Brain microvascular endothelial cell (primary cell): ENCODE measurements around the gene PRMT3.
"Not testable (repeated sequence)": the region's sequence is repeated elsewhere in the genome, so short reads cannot be mapped to it uniquely, and the experiment has no call there.

ENCODE experiments used
- DNase-seq: peaks from one replicate; pipeline ENCODE4 v3.0.0-alpha.2; 2020
- H3K27ac ChIP-seq: fragments of 250-450 bp; sonication (Bioruptor Pico); 2 replicates; pipeline ENCODE4 v1.5.1; 2020; ENCODE audit warnings: mild to moderate bottlenecking, moderate library complexity
- H3K27me3 ChIP-seq: fragments of 250-450 bp; sonication (Bioruptor Pico); replicated peaks from 2 replicates; pipeline ENCODE4 v1.5.1; 2020; ENCODE audit warnings: mild to moderate bottlenecking
- H3K36me3 ChIP-seq: fragments of 250-450 bp; sonication (Bioruptor Pico); replicated peaks from 2 replicates; pipeline ENCODE4 v1.5.1; 2020; ENCODE audit warnings: mild to moderate bottlenecking
- H3K4me3 ChIP-seq: 2 replicates; pipeline ENCODE4 v1.5.1; 2011; ENCODE audit warnings: low read depth, mild to moderate bottlenecking, control low read depth, low read length, moderate library complexity
- in situ Hi-C: cut with HindIII; loops from 2 replicates; pipeline ENCODE4 v1.10.0; 2017; ENCODE audit warnings: low sequenced_read_pairs, low pct_ligation_motif_present
- TF ChIP-seq, protein P1 (sequence below): IDR thresholded peaks from 2 replicates; pipeline ENCODE4 v1.5.1; 2011; ENCODE audit warnings: low read depth, mild to moderate bottlenecking, moderate library complexity, low read length, control low read depth, inconsistent platforms; ENCODE audit errors: missing control alignments

PRMT3 gene

DNA sequence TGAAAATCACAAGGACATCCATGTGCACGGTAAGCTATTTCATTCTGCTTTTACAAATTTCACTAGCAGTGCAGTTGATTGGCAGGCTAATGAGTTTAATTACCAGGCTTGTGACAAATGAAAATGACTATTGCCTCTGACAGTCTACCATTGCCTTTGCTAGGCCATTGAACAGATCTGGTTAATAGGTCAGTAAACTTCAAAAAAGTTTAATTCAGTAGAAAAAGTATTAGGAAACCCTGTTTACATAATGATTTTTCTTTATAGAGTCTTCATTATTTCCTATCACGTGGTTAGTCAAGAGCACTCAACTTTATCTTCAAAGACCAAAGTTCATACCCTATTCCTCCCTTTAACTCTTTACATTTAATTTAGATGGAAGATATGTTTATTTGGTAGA lies 77.0 kb downstream of the PRMT3 start:
- TF ChIP-seq, protein P1, sequence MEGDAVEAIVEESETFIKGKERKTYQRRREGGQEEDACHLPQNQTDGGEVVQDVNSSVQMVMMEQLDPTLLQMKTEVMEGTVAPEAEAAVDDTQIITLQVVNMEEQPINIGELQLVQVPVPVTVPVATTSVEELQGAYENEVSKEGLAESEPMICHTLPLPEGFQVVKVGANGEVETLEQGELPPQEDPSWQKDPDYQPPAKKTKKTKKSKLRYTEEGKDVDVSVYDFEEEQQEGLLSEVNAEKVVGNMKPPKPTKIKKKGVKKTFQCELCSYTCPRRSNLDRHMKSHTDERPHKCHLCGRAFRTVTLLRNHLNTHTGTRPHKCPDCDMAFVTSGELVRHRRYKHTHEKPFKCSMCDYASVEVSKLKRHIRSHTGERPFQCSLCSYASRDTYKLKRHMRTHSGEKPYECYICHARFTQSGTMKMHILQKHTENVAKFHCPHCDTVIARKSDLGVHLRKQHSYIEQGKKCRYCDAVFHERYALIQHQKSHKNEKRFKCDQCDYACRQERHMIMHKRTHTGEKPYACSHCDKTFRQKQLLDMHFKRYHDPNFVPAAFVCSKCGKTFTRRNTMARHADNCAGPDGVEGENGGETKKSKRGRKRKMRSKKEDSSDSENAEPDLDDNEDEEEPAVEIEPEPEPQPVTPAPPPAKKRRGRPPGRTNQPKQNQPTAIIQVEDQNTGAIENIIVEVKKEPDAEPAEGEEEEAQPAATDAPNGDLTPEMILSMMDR = no peak
- no peak for DNase-seq
- in situ Hi-C loops = no loop called here

DNA sequence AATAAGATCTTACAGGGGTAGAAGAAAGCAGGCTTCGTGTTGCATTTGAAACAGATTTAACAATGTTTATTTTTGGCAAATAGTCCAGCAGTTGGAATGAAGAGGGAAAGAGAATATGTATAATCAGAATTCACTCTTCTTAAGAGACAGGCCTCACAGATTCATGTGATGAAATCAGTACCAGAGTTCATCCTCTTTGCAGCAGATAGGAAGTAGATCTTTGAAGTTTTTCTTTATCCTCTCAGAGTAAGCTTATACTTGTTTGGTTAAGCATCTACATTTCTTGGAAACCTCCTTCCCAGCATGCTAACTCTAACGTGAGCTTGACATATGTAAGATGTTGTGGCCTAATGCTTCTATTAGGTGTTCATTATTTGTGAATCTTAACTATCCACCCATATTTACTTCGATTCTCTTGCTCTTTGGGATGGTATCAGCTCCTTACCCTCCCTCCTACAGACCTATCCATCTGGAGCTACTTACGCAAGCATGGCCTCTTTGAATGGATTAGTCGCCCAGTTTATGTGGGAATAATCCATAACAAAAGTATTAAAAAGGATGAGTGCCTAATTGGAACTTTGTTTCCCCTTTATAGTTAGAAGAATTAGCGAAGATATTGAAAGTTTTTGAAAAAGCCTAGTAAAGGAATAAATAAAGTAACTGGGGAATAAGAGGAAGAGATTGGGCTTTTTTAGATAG lies 80.1 kb downstream of the PRMT3 start:
- peaks cover 3% of the 10 kb centered on the region for H3K36me3 ChIP-seq
- no peaks in the 10 kb centered on the region for H3K27me3 ChIP-seq
- DNase-seq = no peak
- in situ Hi-C loops = no loop called here
- no peak overlapping the region for H3K27ac ChIP-seq
- H3K4me3 ChIP-seq = no peak overlapping the region
- TF ChIP-seq, protein P1 = no peak

More for the DNA sequence above, 77.0 kb downstream of the PRMT3 start:
- H3K4me3 ChIP-seq = no peak overlapping the region
- peaks cover 3% of the 10 kb centered on the region for H3K36me3 ChIP-seq
- no peaks in the 10 kb centered on the region for H3K27me3 ChIP-seq
- H3K27ac ChIP-seq = no peak overlapping the region

DNA sequence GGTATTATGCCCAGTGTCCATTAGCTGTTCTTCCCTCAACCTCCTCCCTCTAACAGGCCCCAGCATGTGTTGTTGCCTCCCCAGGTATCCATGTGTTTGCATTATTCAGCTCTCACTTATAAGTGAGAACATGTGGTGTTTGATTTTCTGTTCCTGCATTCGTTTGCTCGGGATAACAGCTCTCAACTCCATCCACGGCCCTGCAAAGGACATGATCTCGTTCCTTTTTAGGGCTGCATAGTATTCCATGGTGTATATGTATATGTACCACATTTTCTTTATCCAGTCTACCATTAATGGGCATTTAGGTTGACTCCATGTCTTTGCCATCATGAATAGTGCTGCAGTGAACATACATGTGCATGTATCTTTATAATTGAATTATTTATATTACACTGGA lies 82.8 kb downstream of the PRMT3 start:
- DNase-seq = no peak
- H3K4me3 ChIP-seq = no peak overlapping the region
- no peak overlapping the region for H3K27ac ChIP-seq
- TF ChIP-seq, protein P1 = no peak
- H3K27me3 ChIP-seq = no peaks in the 10 kb centered on the region
- peaks cover 3% of the 10 kb centered on the region for H3K36me3 ChIP-seq
- in situ Hi-C loops = no loop called here

DNA sequence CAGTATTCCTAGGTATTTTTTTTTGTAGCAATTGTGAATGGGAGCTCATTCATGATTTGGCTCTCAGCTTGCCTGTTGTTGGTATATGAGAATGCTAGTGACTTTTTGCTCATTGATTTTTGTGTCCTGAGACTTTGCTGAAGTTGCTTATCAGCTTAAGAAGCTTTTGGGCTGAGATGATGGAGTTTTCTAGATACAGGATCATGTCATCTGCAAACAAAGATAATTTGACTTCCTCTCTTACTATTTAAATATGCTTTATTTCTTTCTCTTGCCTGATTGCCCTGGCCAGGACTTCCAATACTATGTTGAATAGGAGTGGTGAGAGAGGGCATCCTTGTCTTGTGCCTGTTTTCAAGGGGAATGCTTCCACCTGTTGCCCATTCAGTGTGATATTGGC lies 84.4 kb downstream of the PRMT3 start:
- DNase-seq, in situ Hi-C loops: not testable (repeated sequence)

DNA sequence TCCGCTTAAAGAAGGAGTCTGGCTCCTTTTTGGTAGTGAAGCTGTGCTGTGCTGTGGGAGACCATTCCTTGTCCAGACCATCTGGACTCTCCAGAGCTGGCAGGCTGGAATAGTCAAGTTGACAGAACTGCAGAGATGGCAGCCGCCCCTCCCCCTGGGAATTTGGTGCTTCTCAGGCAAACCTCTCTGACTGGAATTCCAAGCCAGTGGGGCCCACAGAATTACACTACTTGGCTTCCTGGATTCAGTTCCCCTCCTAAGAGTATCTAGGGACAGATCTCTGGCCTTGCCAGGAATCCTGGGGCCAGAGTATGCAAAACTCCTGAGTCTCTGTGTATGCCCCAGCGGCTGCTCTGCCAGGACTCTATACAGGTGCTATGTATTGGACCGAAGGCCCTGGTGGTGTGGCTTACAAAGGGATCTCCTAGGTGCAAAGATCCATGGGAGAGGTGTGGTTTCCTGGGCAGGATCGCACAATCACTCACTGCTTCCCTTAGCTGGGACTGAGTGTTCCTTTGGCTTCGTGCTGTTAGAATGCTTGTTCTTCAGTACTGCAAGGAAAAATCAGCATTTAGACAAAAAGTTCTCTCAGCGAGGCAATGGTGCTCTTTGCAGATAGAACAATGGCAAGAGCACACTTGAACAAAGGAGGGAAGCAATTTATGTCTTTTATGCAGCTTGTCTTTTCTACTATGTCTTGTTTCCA lies 86.8 kb downstream of the PRMT3 start:
- in situ Hi-C loops = no loop called here
- TF ChIP-seq, protein P1 = no peak
- H3K27ac ChIP-seq = no peak overlapping the region
- H3K4me3 ChIP-seq = no peak overlapping the region
- no peak for DNase-seq
- H3K36me3 ChIP-seq = no peaks in the 10 kb centered on the region
- no peaks in the 10 kb centered on the region for H3K27me3 ChIP-seq

More for the DNA sequence above, 84.4 kb downstream of the PRMT3 start:
- H3K4me3 ChIP-seq, H3K36me3 ChIP-seq, H3K27ac ChIP-seq, H3K27me3 ChIP-seq: not testable (repeated sequence)

DNA sequence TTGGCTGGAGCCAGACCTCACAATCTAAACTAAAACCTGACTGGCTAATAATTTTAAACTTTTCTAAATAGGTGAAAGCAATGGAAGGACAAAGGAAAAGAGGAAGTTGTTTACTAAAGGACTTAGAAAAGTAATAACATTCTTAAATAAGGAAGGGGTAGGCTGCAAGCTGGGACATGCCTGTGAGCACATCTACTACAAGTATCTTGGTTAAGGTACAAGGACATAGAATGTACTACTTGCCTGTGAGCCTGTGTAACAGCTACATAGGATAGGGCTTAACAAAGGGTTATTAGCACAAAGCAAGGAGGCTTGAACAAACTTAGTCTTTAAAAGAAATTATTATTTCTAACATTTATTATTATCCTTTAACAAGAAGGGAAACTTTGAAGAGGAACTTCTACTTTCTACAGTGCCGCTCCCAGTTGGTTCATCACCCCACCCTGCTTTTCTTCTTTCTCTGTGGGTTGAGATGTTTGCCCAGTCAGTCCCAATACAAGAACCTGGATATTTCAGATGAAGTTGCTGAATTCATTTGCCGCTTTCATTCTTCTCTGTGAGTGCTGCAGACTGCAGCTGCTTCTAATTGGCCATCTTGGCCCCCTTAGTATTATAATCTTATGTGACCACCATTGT lies 87.5 kb downstream of the PRMT3 start:
- no peak for DNase-seq
- TF ChIP-seq, protein P1 = no peak
- Histone ChIP-seq H3K36me3 (no peaks in the 10 kb centered on the region), H3K27ac (no peak overlapping the region), H3K27me3 (no peaks in the 10 kb centered on the region), H3K4me3 (no peak overlapping the region)
- in situ Hi-C loops = no loop called here
